ENCODE data around the gene ATP12A. TPM values are rescaled to one million over a fixed set of nuclear protein-coding genes. Genes with fewer than 3 reads are reported as not detected.

ATP12A gene
- total RNA-seq, 1 experiment from 2014 or later: 0.40 TPM

DNA sequence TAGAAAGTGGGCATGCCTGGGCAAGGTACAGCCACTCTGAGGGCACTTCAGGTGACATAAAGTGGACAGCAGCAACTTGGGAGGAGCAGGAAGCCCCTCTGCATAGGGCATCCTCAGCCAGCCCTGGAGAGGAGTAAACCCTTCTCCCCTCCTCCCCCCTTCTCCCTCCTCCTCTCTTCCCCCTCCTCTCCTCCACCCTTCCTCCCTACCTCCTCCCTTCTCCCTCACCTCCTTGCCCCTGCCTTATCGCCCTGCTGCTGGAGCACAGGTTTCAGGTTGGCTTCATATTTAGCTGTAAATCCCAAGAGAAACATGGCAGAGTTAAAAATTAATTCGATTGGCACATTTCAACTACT lies 30.5 kb upstream of the ATP12A start:
- intact Hi-C loops (cut with micrococcal nuclease; ENCODE audit: unreplicated experiment): loop anchor here (2.0 kb wide), 1 partner anchor 19 kb away; no protein-coding TSS in a partner anchor
- CTCF ChIA-PET: interaction anchor here (0.6 to 0.7 kb wide), 2 partner anchors 44 to 89 kb away, joined by 3 to 4 read pairs; no protein-coding TSS in a partner anchor
- Mint-ChIP-seq H3K4me1 (ENCODE audit: low read depth, unreplicated experiment) (peaks cover 18% of the 10 kb centered on the region), H3K27ac (ENCODE audit: unreplicated experiment) (no peak overlapping the region), H3K4me3 (ENCODE audit: low read depth, unreplicated experiment) (no peak overlapping the region), H3K9me3 (ENCODE audit: low read depth, unreplicated experiment) (no peaks in the 10 kb centered on the region), H3K27me3 (ENCODE audit: unreplicated experiment) (no peaks in the 10 kb centered on the region), H3K36me3 (ENCODE audit: insufficient read depth, unreplicated experiment) (no peaks in the 10 kb centered on the region)
- TF ChIP-seq CTCF (IDR thresholded peaks at IDR 0.05; ENCODE audit: unreplicated experiment): no peak
- no peak for DNase-seq
- no TSS peak for BruUV-seq (replicated peaks)

GRCh38 chr13:24650161-24650560 lies 30.0 kb upstream of the ATP12A start:
- TF ChIP-seq CTCF (IDR thresholded peaks at IDR 0.05; ENCODE audit: unreplicated experiment): no peak
- BruUV-seq (replicated peaks): no TSS peak
- H3K27ac Mint-ChIP-seq (ENCODE audit: unreplicated experiment): no peak overlapping the region
- H3K27me3 Mint-ChIP-seq (ENCODE audit: unreplicated experiment): no peaks in the 10 kb centered on the region
- H3K4me1 Mint-ChIP-seq (ENCODE audit: low read depth, unreplicated experiment): peaks cover 18% of the 10 kb centered on the region
- intact Hi-C loops (cut with micrococcal nuclease; ENCODE audit: unreplicated experiment): loop anchor here (2.0 kb wide), 1 partner anchor 19 kb away; no protein-coding TSS in a partner anchor
- no peak overlapping the region for H3K4me3 Mint-ChIP-seq (ENCODE audit: low read depth, unreplicated experiment)
- DNase-seq: no peak
- no peaks in the 10 kb centered on the region for H3K9me3 Mint-ChIP-seq (ENCODE audit: low read depth, unreplicated experiment)
- no peaks in the 10 kb centered on the region for H3K36me3 Mint-ChIP-seq (ENCODE audit: insufficient read depth, unreplicated experiment)
- CTCF ChIA-PET: interaction anchor here (0.6 to 0.7 kb wide), 2 partner anchors 44 to 89 kb away, joined by 3 to 4 read pairs; no protein-coding TSS in a partner anchor

GRCh38 chr13:24651718-24652345 lies 28.4 kb upstream of the ATP12A start:
- H3K36me3 Mint-ChIP-seq (ENCODE audit: insufficient read depth, unreplicated experiment): no peaks in the 10 kb centered on the region
- peaks cover 18% of the 10 kb centered on the region for H3K4me1 Mint-ChIP-seq (ENCODE audit: low read depth, unreplicated experiment)
- DNase-seq: peak; percentile 34
- no TSS peak for BruUV-seq (replicated peaks)
- no peaks in the 10 kb centered on the region for H3K9me3 Mint-ChIP-seq (ENCODE audit: low read depth, unreplicated experiment)
- intact Hi-C loops (cut with micrococcal nuclease; ENCODE audit: unreplicated experiment): loop anchor here (2.0 kb wide), 1 partner anchor 21 kb away; no protein-coding TSS in a partner anchor
- H3K4me3 Mint-ChIP-seq (ENCODE audit: low read depth, unreplicated experiment): no peak overlapping the region
- H3K27ac Mint-ChIP-seq (ENCODE audit: unreplicated experiment): no peak overlapping the region
- CTCF ChIA-PET: no interaction called here
- TF ChIP-seq CTCF (IDR thresholded peaks at IDR 0.05; ENCODE audit: unreplicated experiment): no peak
- H3K27me3 Mint-ChIP-seq (ENCODE audit: unreplicated experiment): no peaks in the 10 kb centered on the region

GRCh38 chr13:24652359-24652758 lies 27.8 kb upstream of the ATP12A start:
- no peak for TF ChIP-seq CTCF (IDR thresholded peaks at IDR 0.05; ENCODE audit: unreplicated experiment)
- no peak for DNase-seq
- BruUV-seq (replicated peaks): no TSS peak
- no peaks in the 10 kb centered on the region for H3K9me3 Mint-ChIP-seq (ENCODE audit: low read depth, unreplicated experiment)
- H3K36me3 Mint-ChIP-seq (ENCODE audit: insufficient read depth, unreplicated experiment): no peaks in the 10 kb centered on the region
- peaks cover 18% of the 10 kb centered on the region for H3K4me1 Mint-ChIP-seq (ENCODE audit: low read depth, unreplicated experiment)
- intact Hi-C loops (cut with micrococcal nuclease; ENCODE audit: unreplicated experiment): no loop called here
- no peak overlapping the region for H3K4me3 Mint-ChIP-seq (ENCODE audit: low read depth, unreplicated experiment)
- no peak overlapping the region for H3K27ac Mint-ChIP-seq (ENCODE audit: unreplicated experiment)
- CTCF ChIA-PET: no interaction called here
- no peaks in the 10 kb centered on the region for H3K27me3 Mint-ChIP-seq (ENCODE audit: unreplicated experiment)
